ENCODE data around the gene SLC22A23.

GRCh38 chr6:3312604-3313231 is 144.1 kb downstream of the SLC22A23 start:
- TF ChIP-seq POLR2AphosphoS5 (IDR thresholded peaks at IDR 0.05) (no peak), POLR2A (IDR thresholded peaks at IDR 0.05) (no peak), CTCF (IDR thresholded peaks at IDR 0.05) (no peak), EP300 (IDR thresholded peaks at IDR 0.05) (no peak)

Measured in sigmoid colon (tissue), 4 donors.